H9 (cell line): ENCODE measurements around the gene SIX3. TPM values are rescaled to one million over a fixed set of nuclear protein-coding genes. Genes with fewer than 3 reads are reported as not detected.

ENCODE experiments used
- DNase-seq: peaks from one replicate; pipeline ENCODE4 v3.0.0-alpha.2; 2017
- H2AFZ ChIP-seq: one replicate; pipeline ENCODE4 v1.6.1; 2013; ENCODE audit warnings: mild to moderate bottlenecking, low read length, control low read depth, moderate library complexity
- H2AK5ac ChIP-seq: 2 replicates; pipeline ENCODE4 v1.6.1; 2013; ENCODE audit warnings: low read length, control low read depth, mixed read lengths; ENCODE audit not compliant: insufficient read length
- H2BK120ac ChIP-seq: one replicate; pipeline ENCODE4 v1.6.1; 2013; ENCODE audit warnings: low read depth, mild to moderate bottlenecking, low read length, control low read depth, inconsistent platforms; ENCODE audit not compliant: poor library complexity, severe bottlenecking
- H2BK12ac ChIP-seq: 2 replicates; pipeline ENCODE4 v1.6.1; 2013; ENCODE audit warnings: low read length, control low read depth, mixed read lengths, low read depth; ENCODE audit not compliant: insufficient read length
- H2BK15ac ChIP-seq: 2 replicates; pipeline ENCODE4 v1.6.1; 2013; ENCODE audit warnings: low read depth, low read length, control low read depth
- H2BK20ac ChIP-seq: one replicate; pipeline ENCODE4 v1.6.1; 2013; ENCODE audit warnings: low read depth, mild to moderate bottlenecking, low read length, control low read depth, inconsistent platforms; ENCODE audit not compliant: poor library complexity, severe bottlenecking
- H2BK5ac ChIP-seq: 2 replicates; pipeline ENCODE4 v1.6.1; 2013; ENCODE audit warnings: low read length, control low read depth, mixed read lengths; ENCODE audit not compliant: insufficient read length
- H3K14ac ChIP-seq: 2 replicates; pipeline ENCODE4 v1.6.1; 2013; ENCODE audit warnings: low read length, control low read depth; ENCODE audit not compliant: insufficient read depth
- H3K18ac ChIP-seq: 2 replicates; pipeline ENCODE4 v1.6.1; 2013; ENCODE audit warnings: low read depth, mild to moderate bottlenecking, mixed read lengths, low read length, control low read depth; ENCODE audit not compliant: insufficient read length
- H3K23ac ChIP-seq: 2 replicates; pipeline ENCODE4 v1.6.1; 2013; ENCODE audit warnings: low read length, control low read depth, mixed read lengths, low read depth; ENCODE audit not compliant: insufficient read length
- H3K23me2 ChIP-seq: 2 replicates; pipeline ENCODE4 v1.6.1; 2013; ENCODE audit warnings: low read depth, mild to moderate bottlenecking, mixed read lengths, low read length, control low read depth; ENCODE audit not compliant: insufficient read length, poor library complexity, severe bottlenecking
- H3K27ac ChIP-seq: 2 replicates; pipeline ENCODE4 v1.5.1; 2013; ENCODE audit warnings: low read length, control low read depth, mixed read lengths, low read depth; ENCODE audit not compliant: insufficient read length
- H3K27me3 ChIP-seq: 2 replicates; pipeline ENCODE4 v1.6.1; 2013; ENCODE audit warnings: low read length, control low read depth, inconsistent platforms; ENCODE audit not compliant: insufficient read depth
- H3K4ac ChIP-seq: 2 replicates; pipeline ENCODE4 v1.6.1; 2013; ENCODE audit warnings: low read depth, mild to moderate bottlenecking, control low read depth, inconsistent platforms, low read length, moderate library complexity
- H3K4me1 ChIP-seq: 2 replicates; pipeline ENCODE4 v1.6.1; 2013; ENCODE audit warnings: low read length, control low read depth, inconsistent platforms; ENCODE audit not compliant: insufficient read depth
- H3K4me2 ChIP-seq: 2 replicates; pipeline ENCODE4 v1.6.1; 2013; ENCODE audit warnings: low read length, control low read depth, mixed read lengths; ENCODE audit not compliant: insufficient read length, insufficient read depth
- H3K56ac ChIP-seq: 2 replicates; pipeline ENCODE4 v1.6.1; 2013; ENCODE audit warnings: low read depth, mild to moderate bottlenecking, mixed read lengths, low read length, control low read depth; ENCODE audit not compliant: insufficient read length
- H3K79me1 ChIP-seq: 2 replicates; pipeline ENCODE4 v1.6.1; 2013; ENCODE audit warnings: low read depth, mild to moderate bottlenecking, moderate library complexity, low read length, control low read depth, inconsistent platforms; ENCODE audit not compliant: insufficient read depth, poor library complexity, severe bottlenecking
- H3K79me2 ChIP-seq: 2 replicates; pipeline ENCODE4 v1.6.1; 2013; ENCODE audit warnings: low read length, control low read depth, inconsistent platforms; ENCODE audit not compliant: insufficient read depth
- H3K9ac ChIP-seq: 2 replicates; pipeline ENCODE4 v1.6.1; 2013; ENCODE audit warnings: low read length, control low read depth, mixed read lengths; ENCODE audit not compliant: insufficient read length; ENCODE audit errors: extremely low read depth
- H3K9me3 ChIP-seq: one replicate; pipeline ENCODE4 v1.6.1; 2013; ENCODE audit warnings: low read depth, low read length, inconsistent platforms; ENCODE audit not compliant: control insufficient read depth
- H3T11ph ChIP-seq: one replicate; pipeline ENCODE4 v1.6.1; 2013; ENCODE audit warnings: mild to moderate bottlenecking, low read length, control low read depth, inconsistent platforms
- H4K20me1 ChIP-seq: one replicate; pipeline ENCODE4 v1.6.1; 2013; ENCODE audit not compliant: control insufficient read depth, insufficient read length, insufficient read depth
- H4K5ac ChIP-seq: 2 replicates; pipeline ENCODE4 v1.6.1; 2013; ENCODE audit warnings: low read depth, mild to moderate bottlenecking, mixed read lengths, low read length, control low read depth; ENCODE audit not compliant: insufficient read length
- H4K8ac ChIP-seq: replicated peaks from 2 replicates; pipeline ENCODE4 v1.6.1; 2013; ENCODE audit warnings: low read length, control low read depth, mixed read lengths, low read depth; ENCODE audit not compliant: insufficient read length
- H4K91ac ChIP-seq: 2 replicates; pipeline ENCODE4 v1.6.1; 2013; ENCODE audit warnings: low read depth, mild to moderate bottlenecking, moderate library complexity, mixed read lengths, low read length, control low read depth; ENCODE audit not compliant: insufficient read length
- H3K27ac Mint-ChIP-seq, 3 experiments: 2 replicates in 2 of 3; 3 replicates in 1 of 3; pipeline ENCODE4 v1.8.0; 2020 to 2021; ENCODE audit warnings: mixed read lengths in 3 of 3, mild to moderate bottlenecking in 1 of 3, moderate library complexity in 1 of 3
- H3K27me3 Mint-ChIP-seq: 2 replicates; pipeline ENCODE4 v1.8.0; 2021; ENCODE audit warnings: low read depth, mild to moderate bottlenecking, moderate library complexity, mixed read lengths
- H3K36me3 Mint-ChIP-seq, 3 experiments: 2 replicates in 2 of 3; 3 replicates in 1 of 3; pipeline ENCODE4 v1.8.0; 2020 to 2021; ENCODE audit warnings: low read depth in 3 of 3, mixed read lengths in 3 of 3; ENCODE audit not compliant: insufficient read depth in 1 of 3
- H3K4me1 Mint-ChIP-seq, 2 experiments: 2 replicates each; pipeline ENCODE4 v1.8.0; 2020; ENCODE audit warnings: mixed read lengths in 2 of 2
- H3K4me3 Mint-ChIP-seq, 2 experiments: 2 replicates in 1 of 2; 3 replicates in 1 of 2; pipeline ENCODE4 v1.8.0; 2020 to 2021; ENCODE audit warnings: mild to moderate bottlenecking in 2 of 2, mixed read lengths in 2 of 2, moderate library complexity in 1 of 2
- H3K9me3 Mint-ChIP-seq, 2 experiments: 2 replicates in 1 of 2; 3 replicates in 1 of 2; pipeline ENCODE4 v1.8.0; 2020; ENCODE audit warnings: mild to moderate bottlenecking in 2 of 2, mixed read lengths in 2 of 2, moderate library complexity in 1 of 2
- CTCF ChIP-seq: fragments of 200-600 bp; sonication (generic); conservative IDR thresholded peaks from 3 replicates; pipeline ENCODE4 v1.8.0; 2021; ENCODE audit warnings: antibody characterized with exemption, mild to moderate bottlenecking
- WGBS: extraction: QIAGEN DNeasy Blood & Tissue Kit; methylation state at CpG from one replicate; pipeline ENCODE4 v1.1.7; 2013; ENCODE audit warnings: missing lambda C conversion rate, low lambda C conversion rate, mixed read lengths; ENCODE audit not compliant: insufficient read length; ENCODE audit errors: extremely low coverage; 5-methylcytosine and 5-hydroxymethylcytosine counted together
- long read RNA-seq: library from polyadenylated mRNA; unstranded; transcript quantifications from one replicate; pipeline ENCODE4 v2.0.0, GENCODE V29; 2020
- total RNA-seq: library from RNA; stranded (reverse); gene quantifications from 2 replicates; pipeline ENCODE4 v1.2.1, GENCODE V29; 2021

The SIX3 gene
- 0.35 and 0.55 TPM in 2 replicates for total RNA-seq
- long read RNA-seq: 0 reads

- Histone ChIP-seq H2BK5ac (no peak within 1 kb of the TSS), H3K9me3 (no peaks in the 10 kb centered on the region), H3K4me1 (peaks cover 5% of the 10 kb centered on the region), H4K8ac (no peak within 1 kb of the TSS), H2AFZ (no peak within 1 kb of the TSS), H2BK15ac (no peak within 1 kb of the TSS), H3K4me2 (peak within 1 kb of the TSS; percentile 58), H3K56ac (no peak within 1 kb of the TSS), H3K18ac (no peak within 1 kb of the TSS), H3K23ac (no peak within 1 kb of the TSS), H3K9ac (no peak within 1 kb of the TSS), H3K14ac (0 out of 2 replicates have a peak within 1 kb of the TSS, but pooled peaks have one; percentile 58), H2BK20ac (no peak within 1 kb of the TSS), H4K5ac (no peak within 1 kb of the TSS), H3T11ph (no peak within 1 kb of the TSS), H2AK5ac (no peak within 1 kb of the TSS), H3K27me3 (peaks cover 79% of the 10 kb centered on the region), H3K79me1 (no peaks in the 10 kb centered on the region), H2BK12ac (no peak within 1 kb of the TSS), H4K91ac (no peak within 1 kb of the TSS), H2BK120ac (no peak within 1 kb of the TSS), H4K20me1 (peaks cover 6% of the 10 kb centered on the region), H3K23me2 (peaks cover 16% of the 10 kb centered on the region), H3K27ac (no peak within 1 kb of the TSS), H3K79me2 (no peaks in the 10 kb centered on the region), H3K4ac (no peak within 1 kb of the TSS)
- peaks cover 99% of the 10 kb centered on the region for H3K27me3 Mint-ChIP-seq
- peak within 1 kb of the TSS; percentile 46 to 71 for H3K4me3 Mint-ChIP-seq
- H3K27ac Mint-ChIP-seq: no peak within 1 kb of the TSS
- DNase-seq: peak; percentile 74
- peaks cover 56 to 75% of the 10 kb centered on the region in 2 experiments for H3K4me1 Mint-ChIP-seq
- H3K36me3 Mint-ChIP-seq: peaks cover 0 to 6% (median 0%) of the 10 kb centered on the region in 3 experiments; a peak in 1 of 7 replicates
- no peak for TF ChIP-seq CTCF
- WGBS: no CpG with 5 or more reads among the region's 39 CpGs
- H3K9me3 Mint-ChIP-seq: peaks cover 0 to 4% of the 10 kb centered on the region in 2 experiments; a peak in 2 of 5 replicates
These were observed at the start of gene SIX3 for GRCh38 chr2:44941551-44942234. SIX3 (plus strand) TSS chr2:44941702; CDS start chr2:44942105, 403 bp downstream.
